NCI-H2227 (cell line): ENCODE measurements around the gene CCDC148.

Experiments
- DNase-seq: peaks from one replicate; lab custom pipeline; 2025; ENCODE audit not compliant: unreplicated experiment; lab: John Stamatoyannopoulos, UW

The CCDC148 gene

DNA sequence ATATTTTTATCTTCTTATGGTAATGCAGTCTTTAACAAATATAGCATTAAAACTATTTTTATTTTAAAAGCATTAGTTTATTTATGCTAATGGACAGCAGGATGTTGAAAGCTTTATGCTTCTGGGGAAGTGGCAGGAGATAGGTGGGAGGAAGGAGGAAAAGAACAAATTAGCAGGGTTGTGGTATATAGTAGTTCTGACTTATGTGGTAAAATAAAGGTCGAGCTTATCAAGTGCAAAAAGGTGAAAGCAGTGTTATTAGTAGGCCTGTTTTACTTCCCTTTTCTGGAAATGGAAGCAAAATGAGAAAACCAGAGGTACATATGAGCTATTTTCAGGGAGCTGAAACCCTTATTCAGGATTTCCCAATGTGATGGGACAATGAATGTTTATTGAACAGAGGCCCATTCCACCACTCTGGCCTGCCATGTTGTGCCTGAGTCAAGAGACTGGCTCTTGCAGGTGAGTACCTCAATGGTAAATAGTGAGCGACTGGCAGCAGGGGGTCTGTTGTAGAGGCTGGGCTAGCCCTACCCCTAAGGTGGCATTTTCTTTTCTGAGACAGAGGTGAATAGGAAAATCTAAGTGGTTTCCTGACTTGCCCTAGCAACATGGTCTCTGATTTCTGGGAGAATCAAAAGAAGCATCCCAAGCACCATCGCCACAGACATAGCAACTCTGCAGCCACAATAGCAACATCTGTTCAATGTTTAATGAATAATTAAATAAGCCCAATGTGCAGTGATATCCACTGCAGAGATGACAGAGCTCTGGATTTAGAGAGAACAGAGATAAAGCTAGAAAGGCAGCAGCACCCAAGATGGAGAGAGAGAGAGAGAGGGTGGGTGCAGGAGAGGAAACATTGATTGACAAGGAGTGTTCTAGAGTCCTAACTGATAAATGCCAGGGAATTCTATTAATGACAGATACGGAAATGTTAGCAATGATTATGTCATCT lies 235.2 kb downstream of the CCDC148 start:
- DNase-seq, result no peak

DNA sequence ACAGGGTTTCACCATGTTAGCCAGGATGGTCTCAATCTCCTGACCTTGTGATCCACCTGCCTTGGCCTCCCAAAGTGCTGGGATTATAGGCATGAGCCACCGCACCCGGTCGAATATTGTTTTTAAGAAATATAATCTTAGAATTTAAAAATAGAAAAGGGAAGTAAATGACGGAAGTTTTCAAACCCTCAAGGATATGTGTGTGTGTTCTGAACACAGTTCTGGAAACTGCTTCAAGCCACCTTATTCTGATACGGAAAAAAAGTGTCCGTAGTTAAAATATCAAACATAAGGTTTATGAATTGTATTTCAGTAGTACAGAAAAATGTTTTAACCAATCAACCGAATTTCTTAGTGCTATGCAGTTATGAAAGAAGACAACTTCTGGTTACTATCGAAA lies 239.0 kb downstream of the CCDC148 start:
- DNase-seq, result no peak

- DNase-seq, result no peak
Measured at GRCh38 chr2:158214431-158214830, 242.1 kb downstream of the CCDC148 start.

- no peak for DNase-seq
Measured at GRCh38 chr2:158213773-158214172, 242.8 kb downstream of the CCDC148 start.

GRCh38 chr2:158212301-158212700 lies 244.3 kb downstream of the CCDC148 start:
- no peak for DNase-seq

DNA sequence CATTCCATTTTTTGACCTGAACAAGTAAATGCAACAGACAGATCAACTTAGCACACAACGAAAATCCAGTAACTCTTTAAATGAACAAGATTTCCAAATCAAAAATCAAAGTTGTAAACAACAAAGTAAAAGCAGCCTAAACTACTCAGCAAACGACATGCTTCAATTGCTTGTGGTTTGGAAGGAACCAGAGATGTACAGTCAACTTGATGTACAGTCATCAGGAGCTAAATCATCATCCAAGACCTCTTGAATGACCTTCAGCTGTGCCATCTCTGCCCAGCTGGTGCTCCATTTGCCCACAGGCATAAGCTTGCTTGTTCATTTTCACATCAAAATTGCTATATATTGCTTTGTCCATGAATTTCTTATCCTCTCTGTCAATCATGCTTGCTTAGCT lies 245.1 kb downstream of the CCDC148 start:
- no peak for DNase-seq

DNA sequence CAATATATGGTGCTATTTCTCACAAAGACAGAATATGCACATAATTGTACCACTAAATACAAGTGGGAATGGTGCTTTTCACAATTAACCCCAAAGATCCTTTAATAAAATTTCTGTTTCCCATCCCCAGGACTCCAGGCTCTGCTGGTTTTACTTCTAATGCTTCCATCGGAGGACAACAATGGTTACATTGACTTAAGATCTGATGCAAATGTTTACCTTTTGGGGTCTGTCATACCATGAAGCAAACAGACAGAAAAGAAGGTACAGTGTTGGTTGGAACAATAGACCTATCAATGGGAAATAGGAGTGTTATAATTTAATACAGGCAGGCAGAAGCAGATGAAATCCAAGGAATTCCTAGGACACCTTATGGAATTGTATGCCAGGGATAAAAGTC lies 249.2 kb downstream of the CCDC148 start:
- no peak for DNase-seq

GRCh38 chr2:158205215-158205614 lies 251.3 kb downstream of the CCDC148 start:
- no peak for DNase-seq

GRCh38 chr2:158204741-158205165 lies 251.8 kb downstream of the CCDC148 start:
- no peak for DNase-seq

GRCh38 chr2:158202161-158202815 lies 254.3 kb downstream of the CCDC148 start:
- no peak for DNase-seq

- no peak for DNase-seq
Measured at GRCh38 chr2:158199928-158200650, 256.5 kb downstream of the CCDC148 start.

- no peak for DNase-seq
Measured at GRCh38 chr2:158197940-158198339, 258.6 kb downstream of the CCDC148 start.

- DNase-seq, result no peak
Measured at GRCh38 chr2:158194229-158194628, 262.3 kb downstream of the CCDC148 start.

DNA sequence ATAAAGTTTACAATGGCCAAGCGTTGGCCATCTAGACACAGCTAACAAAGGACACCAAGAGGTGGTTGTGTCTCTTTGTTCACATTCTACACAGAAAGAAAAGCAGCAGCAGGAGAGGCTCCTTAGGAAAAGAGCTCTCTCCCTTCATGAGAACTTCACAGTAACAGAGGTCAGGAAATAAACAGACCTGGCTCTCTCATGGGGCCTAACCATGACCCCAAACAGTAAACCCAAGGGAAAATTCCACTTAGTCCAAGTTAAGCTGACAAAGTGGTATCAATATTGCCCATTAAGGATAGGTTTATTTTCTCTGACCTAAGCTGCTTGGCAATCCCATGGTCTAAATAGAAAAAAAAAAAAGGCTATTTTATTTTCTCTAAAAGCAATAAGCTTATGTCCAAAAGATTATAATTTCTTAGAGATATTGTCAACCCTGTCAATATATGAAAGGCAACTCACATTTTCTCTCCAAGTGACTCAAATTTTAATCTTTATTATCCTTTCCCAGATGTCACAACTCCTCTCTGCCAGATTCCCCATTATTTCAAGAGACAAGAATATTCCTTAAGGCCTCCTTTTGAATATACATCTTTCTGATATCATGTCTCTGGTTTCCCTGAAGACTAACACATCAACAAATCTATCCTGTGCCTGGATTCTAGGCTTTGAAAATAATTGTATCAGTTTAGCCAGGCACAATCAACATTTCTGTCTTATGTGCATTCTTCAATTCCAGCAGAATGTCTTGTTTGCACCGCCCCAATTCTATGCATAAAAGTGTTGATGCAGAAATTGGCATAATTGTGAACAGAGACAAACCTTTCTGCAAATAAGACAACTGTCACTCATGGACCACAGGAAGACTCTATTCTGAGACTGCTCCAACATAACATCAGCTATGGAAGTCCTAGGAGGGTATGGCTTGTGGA lies 263.8 kb downstream of the CCDC148 start:
- DNase-seq, result no peak

GRCh38 chr2:158191076-158191895 lies 265.3 kb downstream of the CCDC148 start:
- DNase-seq, result no peak

DNA sequence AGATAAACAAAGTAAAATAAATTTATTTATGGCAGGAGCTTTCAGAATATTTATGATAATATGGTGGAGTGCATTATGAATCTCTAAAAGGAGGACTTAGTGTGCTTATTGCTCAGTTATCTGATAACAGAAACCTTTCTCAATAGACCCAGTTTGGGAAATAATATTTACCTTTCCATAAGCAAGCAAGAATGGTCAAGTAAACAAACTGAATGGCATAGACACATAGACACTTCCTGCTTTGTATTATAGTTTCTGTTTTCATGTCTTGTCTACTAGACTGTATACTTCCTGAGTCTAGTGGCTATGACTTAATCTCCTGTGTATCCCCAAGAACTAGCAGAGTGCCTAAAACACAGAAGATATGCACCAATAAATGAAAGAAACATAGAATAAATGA lies 267.0 kb downstream of the CCDC148 start:
- no peak for DNase-seq

- no peak for DNase-seq
Measured at GRCh38 chr2:158187908-158188307, 268.6 kb downstream of the CCDC148 start.

DNA sequence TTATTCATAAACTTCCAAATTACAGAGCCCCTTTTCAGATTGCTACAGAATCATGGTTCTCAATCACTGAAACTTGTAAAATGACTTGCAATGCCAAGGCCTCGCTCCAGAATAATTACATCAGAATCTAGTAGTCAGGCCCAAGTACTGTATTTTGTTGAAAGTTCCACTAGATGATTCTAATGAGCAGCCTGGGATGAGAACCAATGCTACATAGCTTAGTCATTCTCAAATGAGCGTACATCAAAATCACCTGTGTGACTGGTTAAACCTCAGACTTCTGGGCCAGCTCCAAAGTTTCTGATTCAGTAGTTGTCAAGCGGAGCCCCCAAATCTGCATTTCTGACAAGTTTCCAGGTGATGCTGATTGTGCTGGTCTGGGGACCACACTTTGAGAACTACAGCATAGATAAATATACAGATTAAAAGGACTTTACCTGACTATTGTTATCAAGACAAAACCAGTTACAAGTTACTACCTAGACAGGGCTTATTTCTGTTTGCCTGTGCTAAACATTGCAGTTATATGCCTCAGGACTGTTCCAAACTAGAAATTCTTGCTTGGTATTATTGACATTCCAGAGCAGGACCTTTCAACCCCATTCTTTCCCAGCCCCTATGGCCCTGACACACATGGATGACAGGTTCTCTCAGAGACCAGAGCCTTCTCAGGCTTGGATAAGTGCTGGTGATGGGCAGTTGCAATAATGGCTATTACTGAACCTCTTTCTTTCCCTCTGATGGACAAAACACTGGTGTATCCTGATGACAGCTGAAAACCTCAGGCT lies 271.8 kb downstream of the CCDC148 start:
- no peak for DNase-seq

GRCh38 chr2:158184001-158184400 lies 272.6 kb downstream of the CCDC148 start:
- DNase-seq, result no peak
